GM21529 (cell line): ENCODE measurements around the gene OSMR.

ENCODE experiments used
- ATAC-seq: cut with Tn5 transposase; IDR thresholded peaks from one replicate; pipeline ENCODE4 v1.9.1; 2021; ENCODE audit not compliant: unreplicated experiment

OSMR gene

DNA sequence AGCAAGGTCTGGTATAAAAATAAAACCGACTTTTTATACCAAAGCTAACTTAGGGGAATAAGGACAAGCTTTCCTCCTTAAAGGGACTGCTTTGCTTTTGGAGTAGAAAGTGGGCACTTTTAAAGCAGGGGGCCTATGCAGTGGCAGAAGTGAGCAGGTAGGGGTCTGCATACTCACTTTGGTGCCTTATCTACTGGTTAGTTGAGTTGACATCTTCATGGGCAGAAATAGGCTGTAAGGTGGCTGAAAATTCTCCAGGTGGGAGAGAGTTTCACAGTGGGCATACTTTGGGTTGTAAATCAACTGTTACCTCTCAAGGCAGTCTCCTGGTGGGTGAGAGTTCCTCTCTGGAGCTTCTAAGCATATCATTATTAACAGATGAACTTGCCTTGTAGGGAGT, 24.8 kb downstream of the OSMR start:
- no peak for ATAC-seq

GRCh38 chr5:38871058-38871605, 25.3 kb downstream of the OSMR start:
- no peak for ATAC-seq

DNA sequence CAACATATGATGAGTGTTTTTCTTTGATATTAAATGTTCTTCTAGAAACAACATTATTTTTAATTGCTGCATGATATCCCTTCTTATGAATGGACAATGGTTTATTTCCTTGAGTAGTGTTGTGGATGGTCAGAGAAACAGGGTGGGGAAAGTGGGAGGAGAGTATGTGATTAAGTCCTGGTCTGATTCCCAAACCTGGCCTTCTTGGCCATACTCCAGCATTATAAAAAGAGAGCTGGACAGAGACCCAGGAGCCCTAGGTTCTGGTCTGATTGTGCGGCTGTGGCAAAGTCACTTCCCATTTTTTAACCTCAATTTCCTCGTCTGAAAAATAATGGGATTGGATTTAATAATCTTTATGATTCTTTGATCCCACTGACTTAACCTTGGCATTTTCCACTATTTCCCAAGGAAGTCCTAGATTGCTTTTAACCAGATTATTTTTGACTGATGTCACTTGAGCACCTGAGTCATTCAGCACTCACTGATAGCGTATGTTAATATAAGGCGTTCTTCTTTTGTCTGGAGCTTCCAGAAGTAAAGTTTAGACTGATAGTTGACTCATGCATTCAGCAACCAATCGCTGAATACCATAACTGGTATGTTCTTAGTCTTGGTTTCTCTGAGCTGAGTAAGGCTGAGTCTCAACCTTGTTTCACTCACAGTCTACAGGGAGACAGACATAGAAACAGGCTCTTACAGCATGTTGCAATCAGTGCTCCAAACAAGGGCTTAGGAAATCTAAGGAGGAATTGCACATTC, 26.2 kb downstream of the OSMR start:
- no peak for ATAC-seq

DNA sequence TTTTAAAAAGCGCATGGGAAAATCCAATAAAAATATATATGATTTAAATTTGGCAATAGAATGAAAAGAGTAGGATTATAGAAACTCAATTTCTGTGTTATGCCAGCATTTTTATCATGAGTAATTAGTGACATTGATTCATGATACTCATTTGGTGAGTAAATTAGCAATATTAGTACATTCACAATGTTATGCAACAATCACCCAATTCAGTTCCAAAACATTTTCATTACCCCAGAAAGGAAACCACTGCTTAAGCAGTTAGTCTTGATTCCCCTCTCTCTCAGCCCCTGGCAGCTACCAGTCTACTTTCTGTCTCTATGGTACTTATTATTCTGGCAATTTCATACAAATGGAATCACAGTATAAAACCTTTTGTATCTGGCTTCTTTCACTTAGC, 27.0 kb downstream of the OSMR start:
- no peak for ATAC-seq

DNA sequence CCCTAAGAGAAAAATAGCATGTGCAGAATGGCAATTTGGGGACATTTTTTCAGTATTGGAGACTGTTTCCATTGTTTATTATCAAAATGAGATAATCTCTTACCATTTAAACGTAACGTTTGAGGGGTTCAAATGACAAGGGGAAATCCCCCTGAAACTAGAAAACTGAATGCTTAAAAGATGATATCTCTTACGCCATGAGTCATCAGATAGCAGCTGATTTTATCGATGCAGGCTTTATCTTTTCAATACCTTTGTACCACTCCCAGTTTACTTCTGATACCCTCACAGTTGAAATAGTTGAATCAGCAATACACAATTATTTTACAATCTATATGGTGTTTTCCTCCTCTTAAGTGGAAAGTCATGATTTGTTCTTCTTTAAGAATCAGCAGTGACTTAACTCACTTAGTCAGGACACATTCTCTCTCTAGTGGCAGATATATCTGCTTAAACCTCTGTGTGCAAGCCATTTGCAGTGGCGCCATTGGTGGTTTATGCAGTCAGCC, 29.2 kb downstream of the OSMR start:
- no peak for ATAC-seq

DNA sequence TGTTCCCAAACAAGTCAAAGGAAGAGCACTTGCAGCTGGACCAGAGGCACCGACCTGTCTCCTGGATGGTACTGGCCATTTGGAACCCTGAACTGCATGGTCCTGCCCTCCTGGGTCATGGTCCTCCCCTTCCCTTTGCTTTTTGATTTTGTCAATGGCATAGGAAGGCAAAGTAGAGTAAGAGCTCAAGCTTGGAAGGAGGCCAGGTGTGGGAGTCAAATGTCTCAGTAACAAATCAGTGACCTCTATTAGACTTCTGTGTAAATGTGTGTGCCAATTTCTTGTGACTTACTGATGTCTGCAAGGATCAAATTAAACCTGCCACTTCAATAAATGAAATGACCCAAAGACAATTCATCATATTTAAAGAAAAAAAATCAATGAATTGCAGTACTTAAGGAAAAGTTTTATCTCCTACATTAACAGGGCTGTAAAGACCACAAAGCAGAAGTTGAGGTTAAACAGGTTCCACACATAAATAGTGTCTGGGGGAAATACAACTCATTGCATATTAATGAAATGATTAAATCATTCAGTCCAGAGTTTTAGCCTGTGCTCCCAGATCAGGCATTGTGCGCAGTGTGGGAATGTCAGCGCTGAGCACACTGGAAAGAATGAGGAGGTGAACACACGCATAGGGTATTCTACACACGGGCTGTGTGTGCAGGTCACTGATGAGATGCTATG, 32.7 kb downstream of the OSMR start:
- ATAC-seq, result no peak

GRCh38 chr5:38879078-38879460, 33.3 kb downstream of the OSMR start:
- no peak for ATAC-seq

GRCh38 chr5:38883842-38884241, 38.0 kb downstream of the OSMR start:
- ATAC-seq, result no peak

DNA sequence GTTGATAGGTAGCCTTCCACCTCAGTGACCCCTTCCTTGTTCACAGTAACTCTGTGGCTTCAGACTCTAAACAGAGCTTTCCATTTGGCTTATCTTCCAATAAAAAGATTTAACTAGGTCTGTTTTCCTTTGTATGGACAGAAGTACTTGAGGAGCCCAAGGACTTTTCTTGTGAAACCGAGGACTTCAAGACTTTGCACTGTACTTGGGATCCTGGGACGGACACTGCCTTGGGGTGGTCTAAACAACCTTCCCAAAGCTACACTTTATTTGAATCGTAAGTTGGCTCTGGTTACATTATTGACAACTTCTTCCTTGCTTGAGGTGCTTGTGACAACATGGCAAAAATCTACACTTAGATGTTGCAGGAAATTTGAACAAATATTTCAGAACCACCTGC, 39.4 kb downstream of the OSMR start:
- no peak for ATAC-seq

DNA sequence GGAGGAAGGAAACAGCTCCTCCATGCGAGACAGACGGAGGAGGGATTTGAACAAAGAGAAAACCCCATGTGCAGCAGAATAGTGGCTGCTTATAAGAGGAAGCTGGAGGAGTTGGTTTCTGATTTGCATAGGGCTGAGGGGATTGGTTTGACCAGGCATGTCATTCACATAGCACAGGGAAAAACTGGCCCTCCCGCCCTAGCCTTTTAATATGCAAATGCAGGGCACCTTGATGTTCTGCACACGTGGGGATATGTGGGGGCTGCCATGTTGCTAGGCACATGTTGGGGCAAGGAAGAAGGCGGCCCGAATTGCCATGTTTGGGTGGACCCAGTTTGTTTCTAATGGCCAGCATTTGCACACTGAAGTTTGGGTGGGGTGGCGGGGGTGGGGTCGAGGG, 42.2 kb downstream of the OSMR start:
- no peak for ATAC-seq

GRCh38 chr5:38889424-38889823, 43.6 kb downstream of the OSMR start:
- ATAC-seq, result no peak

DNA sequence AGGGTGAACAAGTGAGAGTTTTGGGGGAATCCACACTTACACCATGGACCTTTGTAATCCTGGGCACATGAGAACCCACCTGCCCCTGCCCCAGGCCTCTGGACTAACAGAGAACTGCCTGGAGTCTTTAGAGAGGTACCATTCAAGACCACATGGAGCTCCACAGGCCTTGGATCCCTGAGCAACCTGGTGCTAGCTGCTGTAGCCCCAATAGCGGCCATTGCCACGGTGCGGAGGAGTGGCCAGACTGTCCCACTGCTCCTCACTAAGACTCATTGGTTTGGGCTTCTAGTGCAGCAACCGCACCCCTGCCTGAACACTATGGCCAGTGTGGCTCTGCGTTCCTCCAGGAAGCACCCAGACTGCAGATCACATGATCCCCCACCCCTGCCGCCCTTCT, 45.8 kb downstream of the OSMR start:
- ATAC-seq, result no peak

GRCh38 chr5:38892363-38892762, 46.6 kb downstream of the OSMR start:
- no peak for ATAC-seq

GRCh38 chr5:38896760-38897159, 50.9 kb downstream of the OSMR start:
- ATAC-seq, result no peak

- ATAC-seq, result no peak
Observed at GRCh38 chr5:38899936-38900335, 54.1 kb downstream of the OSMR start.

DNA sequence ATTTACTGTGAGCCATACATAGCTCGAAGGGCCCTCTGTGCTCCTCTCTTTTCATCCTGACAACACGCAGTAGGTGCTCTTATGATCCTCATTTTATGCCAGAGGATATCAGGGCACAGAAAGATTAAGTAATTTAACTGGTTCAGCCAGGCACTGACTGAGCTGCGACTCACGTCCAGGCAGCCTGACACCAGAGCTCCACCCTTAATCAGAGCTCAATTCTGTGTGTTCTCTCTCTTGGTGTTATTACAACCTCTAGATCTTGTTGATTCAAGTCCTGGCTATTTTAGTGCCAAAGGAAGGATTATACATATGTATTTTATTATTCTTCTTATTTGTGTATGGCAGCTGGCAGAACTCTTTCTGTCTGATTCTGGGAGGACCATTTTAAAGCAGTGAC, 59.7 kb downstream of the OSMR start:
- ATAC-seq, result no peak

- ATAC-seq, result no peak
Observed at GRCh38 chr5:38906503-38906902, 60.7 kb downstream of the OSMR start.

- ATAC-seq, result no peak
Observed at GRCh38 chr5:38911933-38912332, 66.1 kb downstream of the OSMR start.

DNA sequence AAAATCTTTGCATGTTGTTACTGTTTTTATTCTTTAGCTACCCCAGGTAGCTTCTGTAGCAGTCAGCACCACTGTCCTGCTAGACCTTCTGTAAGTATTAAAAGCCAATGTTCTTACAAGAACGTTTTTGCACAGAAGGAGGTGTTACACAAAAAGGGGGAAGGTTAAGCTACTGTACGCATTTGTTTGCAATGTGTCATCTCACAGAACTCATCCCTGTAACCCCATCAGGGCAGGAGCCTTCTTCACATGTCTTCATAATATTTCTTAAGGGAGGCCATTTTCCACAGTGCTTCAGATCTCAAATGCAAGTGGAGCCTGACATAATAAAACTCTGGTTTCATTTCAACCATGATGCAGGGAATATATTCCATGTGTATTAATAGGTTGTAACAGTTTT, 67.9 kb downstream of the OSMR start:
- ATAC-seq, result no peak

GRCh38 chr5:38916802-38917201, 71.0 kb downstream of the OSMR start:
- no peak for ATAC-seq

GRCh38 chr5:38921174-38921573, 75.4 kb downstream of the OSMR start:
- ATAC-seq, result no peak

DNA sequence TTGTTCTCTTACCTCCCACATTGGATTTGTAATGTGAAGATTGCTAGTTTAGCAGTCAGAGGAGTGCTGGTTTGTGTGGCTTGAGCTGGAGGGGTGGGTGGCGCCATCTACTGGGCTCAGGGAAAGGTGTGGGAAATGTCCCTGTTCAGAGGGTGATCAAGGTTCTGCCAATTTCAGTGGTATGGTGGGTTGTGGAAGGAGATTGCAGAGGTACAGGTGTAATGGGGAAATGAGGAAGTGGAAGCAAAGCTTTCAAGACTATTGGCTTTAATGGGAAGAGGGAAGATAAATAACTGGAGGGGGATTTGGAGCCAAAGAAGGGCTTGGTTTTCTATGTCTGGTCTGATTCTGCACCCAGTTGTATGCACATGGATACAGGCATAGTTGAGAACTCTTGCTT, 76.4 kb downstream of the OSMR start:
- peak; percentile 90 for ATAC-seq
